Psoas muscle (tissue), 8 donors: ENCODE data around the gene KCNE2. TPM values are rescaled to one million over a fixed set of nuclear protein-coding genes. Genes with fewer than 3 reads are reported as not detected.

ENCODE experiments used
- ATAC-seq, 4 donors: fragments of 200-7000 bp; cut with Tn5 transposase; one replicate each; pipeline ENCODE4 v1.9.1; 2020; ENCODE audit warnings: moderate library complexity in 3 of 4, mild to moderate bottlenecking in 2 of 4
- DNase-seq, 2 donors: peaks; one replicate each; pipeline ENCODE4 v3.0.0-alpha.2; 2020
- H3K27ac ChIP-seq: fragments of 200-600 bp; one replicate; pipeline ENCODE4 v1.8.0; 2022
- H3K27me3 ChIP-seq, 3 donors: fragments of 200-600 bp in 1 of 3; one replicate each; pipeline versions ENCODE4 v1.6.1 to v1.8.0; 2013 to 2022; ENCODE audit warnings: low read length in 2 of 3, mild to moderate bottlenecking in 2 of 3, moderate library complexity in 1 of 3; ENCODE audit not compliant: insufficient read depth in 3 of 3
- H3K36me3 ChIP-seq, 2 donors: fragments of 200-600 bp in 1 of 2; one replicate each; pipeline versions ENCODE4 v1.6.1 to v1.8.0; 2013 to 2022; ENCODE audit warnings: low read depth in 1 of 2, mild to moderate bottlenecking in 1 of 2, moderate library complexity in 1 of 2; ENCODE audit not compliant: insufficient read depth in 1 of 2
- H3K4me1 ChIP-seq: fragments of 200-600 bp; one replicate; pipeline ENCODE4 v1.8.0; 2022
- H3K4me3 ChIP-seq: fragments of 200-600 bp; one replicate; pipeline ENCODE4 v1.8.0; 2022; ENCODE audit warnings: mild to moderate bottlenecking
- H3K9me3 ChIP-seq: fragments of 200-600 bp; one replicate; pipeline ENCODE4 v1.8.0; 2022
- WGBS, 3 donors: extraction: QIAGEN DNeasy Blood & Tissue Kit; methylation state at CpG; one replicate each; pipeline versions ENCODE4 v1.1.6 to v1.1.7; 2013; 5-methylcytosine and 5-hydroxymethylcytosine counted together
- intact Hi-C, 2 donors: fragments of 100-400 bp; cut with DNase I; formaldehyde crosslinking; loops; one replicate each; pipeline versions ENCODE4 v1.11.0 to v1.14.2; 2022
- polyA plus RNA-seq, 3 donors: library from polyadenylated mRNA; stranded (reverse); fragments of 200-250 nt; gene quantifications; one replicate each; pipeline ENCODE4 v1.2.3, GENCODE V29; 2013
- total RNA-seq, 4 donors: library from RNA; stranded (reverse); fragmentation: NEBNext Ultra II Directional in 2 of 4; extraction: Animal tissue kit (Norgen Biotek cat#: 25700) in 2 of 4; gene quantifications; one replicate each; pipeline versions ENCODE4 v1.2.1 to v1.2.4, GENCODE V29; 2021 to 2023
- TF ChIP-seq, protein P1 (sequence below): fragments of 200-600 bp; IDR thresholded peaks from one replicate; pipeline ENCODE4 v1.8.0; 2022; ENCODE audit warnings: antibody characterized with exemption
- donor health status: healthy with polysubstance abuse.
- donor health status: DM: no; HTN: no; CAD: no; lungs with moderate emphysema.
- donor health status: Bipolar disorder and iron deficiency.
- donor health status: healthy.
- donor health status: DM: yes; HTN: yes; CAD: no.
- donor health status: DM: no; HTN: no; CAD: no.
- donor health status: DM: no; HTN: no; CAD: no.
- donor health status: DM: yes; HTN: yes; CAD: no.

The KCNE2 gene
- total and polyA plus RNA-seq, 7 donors = 0.12 to 0.95 (median 0.41) TPM; not detected in 1

GRCh38 chr21:34360488-34361241 lies 3.1 kb upstream of the KCNE2 start:
- Histone ChIP-seq H3K36me3 (no peaks in the 10 kb centered on the region), H3K4me1 (peaks cover 2% of the 10 kb centered on the region), H3K9me3 (no peaks in the 10 kb centered on the region), H3K27ac (no peak overlapping the region), H3K27me3 (no peaks in the 10 kb centered on the region), H3K4me3 (no peak overlapping the region)
- intact Hi-C loops = no loop called here
- TF ChIP-seq, protein P1, sequence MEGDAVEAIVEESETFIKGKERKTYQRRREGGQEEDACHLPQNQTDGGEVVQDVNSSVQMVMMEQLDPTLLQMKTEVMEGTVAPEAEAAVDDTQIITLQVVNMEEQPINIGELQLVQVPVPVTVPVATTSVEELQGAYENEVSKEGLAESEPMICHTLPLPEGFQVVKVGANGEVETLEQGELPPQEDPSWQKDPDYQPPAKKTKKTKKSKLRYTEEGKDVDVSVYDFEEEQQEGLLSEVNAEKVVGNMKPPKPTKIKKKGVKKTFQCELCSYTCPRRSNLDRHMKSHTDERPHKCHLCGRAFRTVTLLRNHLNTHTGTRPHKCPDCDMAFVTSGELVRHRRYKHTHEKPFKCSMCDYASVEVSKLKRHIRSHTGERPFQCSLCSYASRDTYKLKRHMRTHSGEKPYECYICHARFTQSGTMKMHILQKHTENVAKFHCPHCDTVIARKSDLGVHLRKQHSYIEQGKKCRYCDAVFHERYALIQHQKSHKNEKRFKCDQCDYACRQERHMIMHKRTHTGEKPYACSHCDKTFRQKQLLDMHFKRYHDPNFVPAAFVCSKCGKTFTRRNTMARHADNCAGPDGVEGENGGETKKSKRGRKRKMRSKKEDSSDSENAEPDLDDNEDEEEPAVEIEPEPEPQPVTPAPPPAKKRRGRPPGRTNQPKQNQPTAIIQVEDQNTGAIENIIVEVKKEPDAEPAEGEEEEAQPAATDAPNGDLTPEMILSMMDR = no peak
- WGBS, 3 donors = 88 to 91% (median 90%) methylated on average over 12 of the region's 12 CpGs
- DNase-seq = no peak
- no peak for ATAC-seq

- intact Hi-C loops = no loop called here
- ATAC-seq = peak in 2 of 4 donors; percentile 17 to 22
Measured at GRCh38 chr21:34362136-34362444, 1.7 kb upstream of the KCNE2 start.

DNA sequence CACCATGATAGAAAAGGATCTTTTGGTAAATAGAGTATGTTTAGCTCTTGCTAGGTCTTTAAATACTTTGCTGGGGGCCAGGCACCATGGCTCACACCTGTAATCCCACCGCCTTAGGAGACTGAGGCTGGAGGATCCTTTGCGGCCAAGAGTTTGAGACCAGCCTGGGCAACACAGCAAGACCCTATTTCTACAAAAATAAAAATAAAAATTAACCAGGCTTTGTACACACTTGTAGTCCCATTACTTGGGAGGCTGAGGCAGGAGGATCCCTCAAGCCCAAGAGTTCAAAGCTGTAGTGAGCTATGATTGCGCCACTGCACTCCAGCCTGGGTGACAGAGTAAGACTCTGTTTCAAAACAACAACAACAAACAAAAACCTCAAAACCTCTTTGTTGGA lies 1.1 kb upstream of the KCNE2 start:
- no peaks in the 10 kb centered on the region for H3K36me3 ChIP-seq
- no peaks in the 10 kb centered on the region for H3K27me3 ChIP-seq
- no peak overlapping the region for H3K27ac ChIP-seq
- no peaks in the 10 kb centered on the region for H3K9me3 ChIP-seq
- no peak for ATAC-seq
- DNase-seq = no peak
- H3K4me1 ChIP-seq = peaks cover 2% of the 10 kb centered on the region
- no peak overlapping the region for H3K4me3 ChIP-seq
- 97 to 100% (median 98%) methylated on average over 3 of the region's 3 CpGs for WGBS, 3 donors
- TF ChIP-seq, protein P1 = no peak
- intact Hi-C loops = no loop called here

More at GRCh38 chr21:34362136-34362444, 1.7 kb upstream of the KCNE2 start:
- H3K9me3 ChIP-seq = no peaks in the 10 kb centered on the region
- peak overlapping the region; percentile 36 for H3K4me3 ChIP-seq
- no peaks in the 10 kb centered on the region for H3K27me3 ChIP-seq
- peaks cover 2% of the 10 kb centered on the region for H3K4me1 ChIP-seq
- no peak overlapping the region for H3K27ac ChIP-seq
- TF ChIP-seq, protein P1 = no peak
- no peaks in the 10 kb centered on the region for H3K36me3 ChIP-seq
- DNase-seq = no peak
- 16 to 28% (median 18%) methylated on average over 3 of the region's 3 CpGs for WGBS, 3 donors

GRCh38 chr21:34364921-34365320 lies 1.1 kb downstream of the KCNE2 start:
- TF ChIP-seq, protein P1 = no peak
- no peaks in the 10 kb centered on the region for H3K27me3 ChIP-seq
- no peaks in the 10 kb centered on the region for H3K36me3 ChIP-seq
- DNase-seq (no peak), ATAC-seq (no peak)
- intact Hi-C loops = no loop called here
- no peak overlapping the region for H3K4me3 ChIP-seq
- peaks cover 2% of the 10 kb centered on the region for H3K4me1 ChIP-seq
- no peak overlapping the region for H3K27ac ChIP-seq
- no peaks in the 10 kb centered on the region for H3K9me3 ChIP-seq

- Histone ChIP-seq H3K36me3 (no peaks in the 10 kb centered on the region), H3K27me3 (no peaks in the 10 kb centered on the region), H3K27ac (no peak overlapping the region), H3K4me3 (no peak overlapping the region), H3K4me1 (peaks cover 2% of the 10 kb centered on the region), H3K9me3 (no peaks in the 10 kb centered on the region)
- 78 to 83% (median 82%) methylated on average over 6 of the region's 6 CpGs for WGBS, 3 donors
- intact Hi-C loops = no loop called here
- DNase-seq = no peak
- ATAC-seq = no peak
- TF ChIP-seq, protein P1 = no peak
Measured at GRCh38 chr21:34365809-34366208, 2.0 kb downstream of the KCNE2 start.
